Amniotic epithelial cell (primary cell): Measurements from ENCODE around the gene MKI67.

ENCODE experiments used
- DNase-seq: peaks from one replicate; pipeline ENCODE4 v3.0.0-alpha.2; 2010; ENCODE audit warnings: low read depth

Gene MKI67

GRCh38 chr10:128065881-128066534 lies 60.2 kb downstream of the MKI67 start:
- DNase-seq = no peak

DNA sequence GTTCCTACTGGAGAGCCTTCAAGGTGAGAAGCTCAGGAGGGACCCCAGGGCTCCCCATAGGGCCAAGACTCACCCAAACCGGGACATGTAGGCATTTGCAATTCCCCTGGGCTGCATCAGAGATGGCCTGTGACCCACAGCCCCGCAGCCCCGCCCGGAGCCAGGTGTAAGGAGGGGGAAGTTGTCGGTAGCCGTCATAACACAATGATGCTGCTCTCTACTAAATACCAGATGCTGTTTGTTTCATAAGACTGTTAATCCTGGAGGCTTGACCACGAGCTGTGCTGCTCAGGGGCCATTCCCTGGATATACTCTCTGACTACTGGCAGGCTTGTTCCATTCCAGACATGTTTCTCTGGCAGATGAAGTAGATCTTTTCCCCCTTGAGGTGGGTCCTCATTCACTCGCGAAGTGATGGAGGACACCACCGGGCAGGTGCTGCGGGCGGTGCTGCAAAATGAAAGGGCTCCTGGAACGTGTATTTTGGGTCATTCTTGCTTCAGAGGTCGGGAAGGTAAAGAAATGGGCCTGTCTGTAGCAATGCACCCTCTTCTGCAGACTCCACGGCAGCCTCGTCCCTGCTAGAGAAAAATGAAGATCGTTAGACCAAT lies 61.1 kb downstream of the MKI67 start:
- peak; percentile 88 for DNase-seq

- peak; percentile 96 for DNase-seq
Observed at GRCh38 chr10:128064108-128064969, 61.9 kb downstream of the MKI67 start.

GRCh38 chr10:128063736-128064107 lies 62.5 kb downstream of the MKI67 start:
- DNase-seq = no peak

GRCh38 chr10:128062881-128063563 lies 63.2 kb downstream of the MKI67 start:
- DNase-seq = no peak

DNA sequence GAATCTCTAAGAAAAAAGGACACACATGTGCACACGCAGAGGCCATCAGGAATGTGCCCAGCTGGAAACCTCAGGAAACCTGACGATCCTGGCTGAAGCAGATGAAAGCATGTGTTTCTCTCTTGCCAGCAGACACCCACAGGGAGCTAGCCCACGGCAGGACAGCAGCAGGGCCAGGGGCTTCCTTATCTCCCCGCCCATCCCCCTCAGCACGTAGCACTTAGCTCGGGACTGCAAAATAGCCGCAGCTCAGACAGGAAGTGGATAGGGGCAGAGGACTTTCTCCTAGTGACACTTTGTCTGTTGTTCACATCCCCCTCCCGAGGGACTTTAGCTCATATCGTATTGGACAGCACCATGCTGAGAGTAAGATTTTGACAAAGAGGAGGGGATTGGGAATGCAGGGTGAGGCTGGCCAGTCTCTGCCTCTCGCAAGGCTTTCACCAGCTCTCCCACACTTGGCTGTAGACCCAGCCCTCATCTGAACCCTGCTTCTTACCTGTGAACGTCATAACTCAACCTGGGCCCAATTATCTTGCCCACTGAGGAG lies 63.8 kb downstream of the MKI67 start:
- no peak for DNase-seq

DNA sequence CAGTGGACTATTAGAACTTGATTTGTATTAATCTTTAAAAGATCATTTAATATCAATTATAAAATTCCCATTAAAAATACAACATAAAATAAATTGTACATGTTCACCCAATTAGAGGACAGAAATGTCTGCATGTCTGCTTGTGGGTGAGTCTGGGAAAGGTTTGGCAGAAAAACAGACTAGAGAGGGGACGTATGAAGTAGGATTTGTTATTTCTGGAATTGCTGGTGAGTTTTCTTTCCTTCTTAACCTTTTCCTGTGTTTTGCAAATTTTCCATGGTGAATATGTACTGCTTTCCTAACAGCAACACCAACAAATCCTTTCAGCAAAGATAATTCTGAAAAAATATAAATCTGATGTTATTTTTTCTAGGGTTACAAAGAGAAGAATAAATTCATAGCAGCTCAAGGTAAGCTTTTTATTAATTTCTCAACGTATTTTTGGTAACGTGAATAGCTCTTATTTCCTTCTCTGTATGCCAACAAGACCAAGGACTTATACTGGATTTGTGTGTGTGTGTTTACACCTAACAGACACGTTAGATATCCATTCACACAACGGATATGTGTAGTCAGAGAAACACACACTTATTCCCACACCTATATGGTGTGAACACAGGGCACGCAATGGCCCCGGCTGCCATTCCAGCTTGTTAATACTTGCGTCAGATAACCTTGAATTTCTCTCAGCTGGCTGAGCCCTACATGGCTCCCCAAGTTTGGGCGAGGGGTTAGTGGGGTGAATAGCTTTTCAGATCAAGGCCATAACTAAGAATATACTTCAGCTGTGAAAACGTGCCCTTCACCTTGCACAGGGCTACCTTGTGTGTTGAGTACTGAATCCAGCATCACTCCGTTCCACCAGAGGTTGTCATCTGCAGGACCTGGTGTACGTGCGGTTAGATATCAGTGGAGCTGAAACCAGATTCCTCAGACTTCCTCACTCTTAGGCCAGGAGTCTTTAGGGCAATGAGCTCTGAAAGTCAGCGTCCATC lies 64.6 kb downstream of the MKI67 start:
- DNase-seq = no peak

GRCh38 chr10:128060341-128061250 lies 65.6 kb downstream of the MKI67 start:
- no peak for DNase-seq

- no peak for DNase-seq
Observed at GRCh38 chr10:128059982-128060293, 66.3 kb downstream of the MKI67 start.

GRCh38 chr10:128059266-128059981 lies 66.8 kb downstream of the MKI67 start:
- no peak for DNase-seq

DNA sequence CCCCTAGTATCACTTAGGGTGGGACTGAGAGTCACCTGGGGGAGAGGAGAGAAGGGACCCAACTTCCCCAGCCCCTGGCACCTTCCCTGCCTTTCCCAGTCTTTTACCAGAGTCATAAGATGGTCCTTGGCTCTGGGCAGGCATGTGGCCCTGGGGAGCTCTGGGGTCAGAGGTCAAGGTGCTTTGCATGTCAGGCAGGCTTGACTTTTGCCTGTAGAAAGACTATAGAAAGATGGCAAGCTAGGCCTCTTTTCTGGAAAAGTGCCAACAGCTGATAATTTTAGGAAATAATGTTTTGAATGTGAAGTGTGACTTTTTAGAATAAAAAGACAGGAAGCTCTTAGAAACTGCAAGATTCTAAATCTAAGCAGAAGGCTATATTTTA lies 67.5 kb downstream of the MKI67 start:
- DNase-seq = no peak

DNA sequence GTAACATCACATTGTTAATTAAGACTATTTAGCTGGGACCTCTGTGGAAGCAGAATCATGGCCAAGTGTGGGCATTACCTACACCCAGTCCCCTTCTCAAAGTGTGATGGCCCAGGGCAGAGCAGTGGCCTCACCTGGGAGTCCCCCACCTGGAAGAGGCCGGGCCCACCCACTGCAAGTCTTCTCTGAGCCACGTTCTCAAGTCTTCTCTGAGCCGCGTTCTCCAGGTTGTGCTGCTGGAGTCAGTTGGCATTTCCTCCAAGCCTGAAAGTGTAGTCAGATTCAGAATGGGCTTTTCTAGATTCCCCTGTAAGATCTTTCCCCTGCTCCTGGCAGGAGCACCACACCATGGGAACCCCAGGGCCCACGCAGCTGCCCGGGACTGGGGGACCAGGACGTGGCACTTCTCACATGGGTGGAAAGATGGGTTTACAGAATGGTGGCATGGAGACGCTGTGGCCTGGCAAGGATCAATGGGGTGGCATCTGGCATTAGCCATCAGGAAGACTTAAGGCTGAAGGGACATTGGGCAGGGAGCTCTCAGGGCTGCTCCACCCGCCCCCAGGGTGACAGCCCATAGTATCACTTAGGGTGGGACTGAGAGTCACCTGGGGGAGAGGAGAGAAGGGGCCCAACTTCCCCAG lies 68.0 kb downstream of the MKI67 start:
- no peak for DNase-seq

- no peak for DNase-seq
Observed at GRCh38 chr10:128056303-128057050, 69.7 kb downstream of the MKI67 start.

DNA sequence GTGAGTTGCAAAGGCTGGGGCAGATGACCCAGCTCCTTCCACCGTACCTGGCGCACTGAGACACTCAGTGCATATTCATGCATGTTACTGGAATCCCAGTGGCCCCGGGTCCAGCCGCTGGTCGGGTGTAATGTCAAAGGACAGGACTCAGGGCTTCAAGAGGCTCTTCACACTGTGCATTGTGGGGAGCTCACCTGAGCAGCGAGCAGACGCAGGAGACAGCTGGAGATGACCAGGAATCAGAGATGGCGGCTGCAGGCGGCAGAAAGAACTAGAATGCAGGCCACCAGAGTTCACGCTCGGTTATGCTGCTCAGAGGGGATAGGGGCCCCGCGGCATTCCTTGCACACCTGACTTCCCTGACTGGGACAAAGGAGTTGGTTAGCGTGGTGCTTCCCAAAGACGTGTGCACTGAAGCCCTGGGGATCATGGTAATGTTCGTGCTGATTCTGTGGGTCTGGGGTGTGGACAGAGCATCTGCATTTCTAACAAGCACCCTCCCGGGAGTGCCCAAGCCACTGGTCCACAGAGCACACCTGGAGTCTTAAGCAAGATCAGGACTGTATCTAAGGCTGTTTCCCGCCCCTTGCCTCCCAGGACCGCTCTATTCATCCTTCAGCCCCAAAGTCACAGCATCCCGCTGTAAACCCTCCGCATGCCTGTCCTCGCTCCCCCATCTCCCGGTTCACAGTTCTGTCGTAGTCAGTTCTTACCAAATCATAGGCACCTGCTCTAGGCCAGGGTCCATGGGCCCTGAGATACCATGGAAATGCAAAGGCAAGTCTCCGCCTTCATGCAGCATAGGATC lies 71.0 kb downstream of the MKI67 start:
- DNase-seq = no peak

- no peak for DNase-seq
Observed at GRCh38 chr10:128054163-128054970, 71.9 kb downstream of the MKI67 start.

DNA sequence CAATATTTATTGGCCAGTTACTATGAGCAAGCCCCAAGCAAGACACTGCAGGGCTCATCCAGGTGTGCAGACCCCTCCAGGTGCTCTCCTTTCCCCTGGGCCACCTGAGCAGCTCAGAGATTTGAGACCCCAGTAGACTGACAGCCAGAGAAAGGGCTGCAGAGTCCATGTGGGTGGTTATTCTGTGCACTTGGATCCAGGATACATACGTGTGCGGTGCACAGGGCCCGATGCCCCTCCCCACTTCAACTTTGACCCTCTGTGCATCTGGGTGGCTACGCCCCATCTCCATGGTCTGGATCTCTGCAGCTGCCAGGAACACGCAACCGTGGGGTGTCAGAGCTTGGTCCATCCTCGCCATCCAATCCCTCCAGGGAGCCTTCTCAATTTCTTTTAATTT lies 72.9 kb downstream of the MKI67 start:
- no peak for DNase-seq

GRCh38 chr10:128052696-128053095 lies 73.5 kb downstream of the MKI67 start:
- DNase-seq = no peak
